NCI-H1092 treated with DMSO at 0.1 percent for 48 hours (cell line): ENCODE results near the gene IFRD2.
"Not testable (repeated sequence)": the region's sequence is repeated elsewhere in the genome, so short reads cannot be mapped to it uniquely, and the experiment has no call there.

Source experiments
- DNase-seq: peaks from one replicate; lab custom pipeline; 2025; lab: John Stamatoyannopoulos, UW

IFRD2 gene

GRCh38 chr3:50268276-50268675 is 24.0 kb downstream of the IFRD2 start:
- DNase-seq, result no peak

- no peak for DNase-seq
Observed at GRCh38 chr3:50267280-50267913, 24.8 kb downstream of the IFRD2 start.

- DNase-seq, result no peak
Observed at GRCh38 chr3:50266836-50267235, 25.4 kb downstream of the IFRD2 start.

- DNase-seq, result no peak
Observed at GRCh38 chr3:50266017-50266416, 26.2 kb downstream of the IFRD2 start.

GRCh38 chr3:50265571-50265970 is 26.7 kb downstream of the IFRD2 start:
- no peak for DNase-seq

- DNase-seq, result no peak
Observed at GRCh38 chr3:50264964-50265485, 27.2 kb downstream of the IFRD2 start.

GRCh38 chr3:50264383-50264963 is 27.8 kb downstream of the IFRD2 start:
- no peak for DNase-seq

GRCh38 chr3:50263478-50264382 is 28.5 kb downstream of the IFRD2 start:
- no peak for DNase-seq

- no peak for DNase-seq
Observed at GRCh38 chr3:50262778-50263177, 29.5 kb downstream of the IFRD2 start.

- DNase-seq, result not testable (repeated sequence)
Observed at GRCh38 chr3:50262200-50262599, 30.0 kb downstream of the IFRD2 start.

GRCh38 chr3:50261505-50261904 is 30.7 kb downstream of the IFRD2 start:
- DNase-seq, result no peak

GRCh38 chr3:50260942-50261441 is 31.2 kb downstream of the IFRD2 start:
- no peak for DNase-seq

GRCh38 chr3:50260027-50260941 is 31.9 kb downstream of the IFRD2 start:
- peak; percentile 73 for DNase-seq

GRCh38 chr3:50259432-50260026 is 32.7 kb downstream of the IFRD2 start:
- no peak for DNase-seq

- no peak for DNase-seq
Observed at GRCh38 chr3:50258979-50259378, 33.2 kb downstream of the IFRD2 start.

GRCh38 chr3:50258029-50258680 is 34.1 kb downstream of the IFRD2 start:
- no peak for DNase-seq

GRCh38 chr3:50256978-50257890 is 35.0 kb downstream of the IFRD2 start:
- DNase-seq, result no peak

GRCh38 chr3:50255251-50255615 is 37.0 kb downstream of the IFRD2 start:
- DNase-seq, result no peak

GRCh38 chr3:50254577-50255250 is 37.5 kb downstream of the IFRD2 start:
- DNase-seq, result no peak
